Prostate gland (tissue), 2 donors: ENCODE results near the gene TTL.

ENCODE experiments used
- CTCF ChIP-seq, 4 experiments: fragments of 200-600 bp in 2 of 4; fragments of 450-650 bp in 2 of 4; sonication (generic) in 2 of 4; IDR thresholded peaks; 1 replicate in 3 of 4; 2 replicates in 1 of 4; pipeline ENCODE4 v1.5.1; 2016 to 2019; ENCODE audit warnings: antibody characterized with exemption in 4 of 4, mild to moderate bottlenecking in 2 of 4, moderate library complexity in 2 of 4
- POLR2A ChIP-seq: fragments of 450-650 bp; IDR thresholded peaks from one replicate; pipeline ENCODE4 v1.6.1; 2016; ENCODE audit warnings: antibody characterized with exemption, mild to moderate bottlenecking

- TF ChIP-seq CTCF (IDR thresholded peaks at IDR 0.05) (no peak), POLR2A (no peak)
Measured at GRCh38 chr2:112540906-112541305, 59.0 kb downstream of the TTL start.
